Psoas muscle (tissue), 8 donors: Measurements from ENCODE around the gene ZNF573. TPM values are rescaled to one million over a fixed set of nuclear protein-coding genes. Genes with fewer than 3 reads are reported as not detected.
A peak's percentile ranks its signal among the peaks of the same experiment; 100 is the strongest.

Experiments
- ATAC-seq, 4 donors: fragments of 200-7000 bp; cut with Tn5 transposase; one replicate each; pipeline ENCODE4 v1.9.1; 2020; ENCODE audit warnings: moderate library complexity in 3 of 4, mild to moderate bottlenecking in 2 of 4
- DNase-seq, 2 donors: peaks; one replicate each; pipeline ENCODE4 v3.0.0-alpha.2; 2020
- H3K27ac ChIP-seq: fragments of 200-600 bp; one replicate; pipeline ENCODE4 v1.8.0; 2022
- H3K27me3 ChIP-seq, 3 donors: fragments of 200-600 bp in 1 of 3; one replicate each; pipeline versions ENCODE4 v1.6.1 to v1.8.0; 2013 to 2022; ENCODE audit warnings: low read length in 2 of 3, mild to moderate bottlenecking in 2 of 3, moderate library complexity in 1 of 3; ENCODE audit not compliant: insufficient read depth in 3 of 3
- H3K36me3 ChIP-seq, 2 donors: fragments of 200-600 bp in 1 of 2; one replicate each; pipeline versions ENCODE4 v1.6.1 to v1.8.0; 2013 to 2022; ENCODE audit warnings: low read depth in 1 of 2, mild to moderate bottlenecking in 1 of 2, moderate library complexity in 1 of 2; ENCODE audit not compliant: insufficient read depth in 1 of 2
- H3K4me1 ChIP-seq: fragments of 200-600 bp; one replicate; pipeline ENCODE4 v1.8.0; 2022
- H3K4me3 ChIP-seq: fragments of 200-600 bp; one replicate; pipeline ENCODE4 v1.8.0; 2022; ENCODE audit warnings: mild to moderate bottlenecking
- H3K9me3 ChIP-seq: fragments of 200-600 bp; one replicate; pipeline ENCODE4 v1.8.0; 2022
- CTCF ChIP-seq: fragments of 200-600 bp; IDR thresholded peaks from one replicate; pipeline ENCODE4 v1.8.0; 2022; ENCODE audit warnings: antibody characterized with exemption
- WGBS, 3 donors: extraction: QIAGEN DNeasy Blood & Tissue Kit; methylation state at CpG; one replicate each; pipeline versions ENCODE4 v1.1.6 to v1.1.7; 2013; 5-methylcytosine and 5-hydroxymethylcytosine counted together
- intact Hi-C, 2 donors: fragments of 100-400 bp; cut with DNase I; formaldehyde crosslinking; loops; one replicate each; pipeline versions ENCODE4 v1.11.0 to v1.14.2; 2022
- polyA plus RNA-seq, 3 donors: library from polyadenylated mRNA; stranded (reverse); fragments of 200-250 nt; gene quantifications; one replicate each; pipeline ENCODE4 v1.2.3, GENCODE V29; 2013
- total RNA-seq, 4 donors: library from RNA; stranded (reverse); fragmentation: NEBNext Ultra II Directional in 2 of 4; extraction: Animal tissue kit (Norgen Biotek cat#: 25700) in 2 of 4; gene quantifications; one replicate each; pipeline versions ENCODE4 v1.2.1 to v1.2.4, GENCODE V29; 2021 to 2023
- donor health status: healthy with polysubstance abuse.
- donor health status: DM: no; HTN: no; CAD: no; lungs with moderate emphysema.
- donor health status: Bipolar disorder and iron deficiency.
- donor health status: healthy.
- donor health status: DM: yes; HTN: yes; CAD: no.
- donor health status: DM: no; HTN: no; CAD: no.
- donor health status: DM: no; HTN: no; CAD: no.
- donor health status: DM: yes; HTN: yes; CAD: no.

Gene ZNF573
- total and polyA plus RNA-seq, 7 donors, result 0.81 to 9.7 (median 6.2) TPM

DNA sequence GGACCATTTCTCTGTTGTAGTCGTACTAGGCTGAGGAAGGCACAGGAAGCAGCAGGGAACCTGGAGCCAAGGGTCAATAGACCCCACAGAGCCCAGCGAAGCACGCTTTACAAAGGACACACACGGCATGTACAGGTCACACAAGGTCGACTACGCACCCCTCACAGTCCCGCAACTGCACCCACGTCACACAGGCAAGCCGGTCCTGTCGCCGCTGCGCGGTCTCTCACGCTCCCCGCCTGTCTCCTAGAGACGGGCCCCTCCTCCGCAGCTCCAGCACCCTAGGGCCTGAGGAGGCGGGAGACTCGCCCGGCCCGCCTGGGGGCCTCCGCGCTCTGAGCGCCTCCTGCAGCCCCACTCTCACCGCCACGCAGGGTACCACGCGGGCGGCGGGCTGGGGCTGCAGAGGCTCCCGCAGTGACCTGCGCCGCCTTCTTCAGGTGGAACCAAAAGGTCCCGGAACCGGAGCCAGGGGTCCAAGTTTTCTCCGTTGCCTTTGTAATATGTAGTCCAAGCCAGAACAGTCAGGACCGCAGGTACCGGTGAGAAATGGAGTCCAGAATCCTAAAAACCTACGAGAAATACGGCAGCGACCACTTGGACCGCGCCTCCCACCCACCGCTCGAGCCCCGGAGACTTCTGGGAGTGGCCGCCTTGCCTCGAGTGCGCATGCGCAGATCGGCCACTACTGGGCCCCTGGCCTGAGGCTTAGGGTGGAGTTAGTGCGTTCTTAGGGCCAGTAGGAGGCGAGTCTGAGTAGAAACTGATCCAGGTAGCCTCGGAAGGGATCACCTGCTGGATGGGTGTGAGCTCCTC, 60.1 kb downstream of the ZNF573 start, which contains the start of gene ZNF607:
TSS of gene ZNF607 (minus strand) at position 651 of the 816 bp plus-strand sequence. CDS start 8,143 bp downstream, outside the sequence.
- peaks cover 12% of the 10 kb centered on the region for H3K4me1 ChIP-seq

DNA sequence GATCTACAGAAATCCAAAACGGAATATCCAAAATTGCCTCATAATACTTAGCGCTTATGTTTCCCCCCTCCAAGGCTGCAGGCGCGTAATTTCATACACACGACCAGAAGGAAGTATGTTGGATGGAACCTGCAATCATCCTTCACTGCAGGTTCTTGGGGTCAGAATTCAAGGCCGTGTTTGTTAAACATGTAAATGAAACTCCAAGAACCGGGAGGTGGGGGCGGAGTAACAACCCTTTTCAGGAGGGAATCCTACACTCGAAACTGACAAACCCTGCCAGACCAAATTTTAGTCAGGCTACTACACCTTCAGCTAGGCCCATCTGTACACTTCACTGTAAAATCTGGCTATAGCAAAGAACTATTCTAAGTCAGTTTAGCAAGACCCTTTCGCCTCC, 61.1 kb downstream of the ZNF573 start:
- peaks cover 0 to 10% of the 10 kb centered on the region in 2 donors for H3K36me3 ChIP-seq
- no peak for TF ChIP-seq CTCF
- peaks cover 12% of the 10 kb centered on the region for H3K4me1 ChIP-seq
- intact Hi-C loops, result no loop called here
- no peak for DNase-seq
- no peak for ATAC-seq
- 51 to 56% (median 52%) methylated on average over 10 of the region's 10 CpGs for WGBS, 3 donors
- no peaks in the 10 kb centered on the region for H3K27me3 ChIP-seq
- peaks cover 2% of the 10 kb centered on the region for H3K9me3 ChIP-seq
- H3K27ac ChIP-seq, result no peak overlapping the region
- peak overlapping the region; percentile 96 for H3K4me3 ChIP-seq

More for the DNA sequence above, 60.1 kb downstream of the ZNF573 start, which contains the start of gene ZNF607:
- Histone ChIP-seq H3K9me3 (peaks cover 4% of the 10 kb centered on the region), H3K36me3 (peaks cover 0 to 10% of the 10 kb centered on the region in 2 donors), H3K4me3 (peak within 1 kb of the TSS; percentile 96), H3K27ac (peak within 1 kb of the TSS; percentile 57), H3K27me3 (no peaks in the 10 kb centered on the region)
- peak; percentile 98 to 100 (median 99) for ATAC-seq
- peak; percentile 56 for TF ChIP-seq CTCF
- intact Hi-C loops, result no loop called here
- DNase-seq, result peak; percentile 87 to 92
- WGBS, 3 donors, result 0 to 1% (median 0%) methylated on average over 53 to 54 of the region's 54 CpGs

- Histone ChIP-seq H3K27ac (no peak overlapping the region), H3K9me3 (no peaks in the 10 kb centered on the region), H3K27me3 (no peaks in the 10 kb centered on the region), H3K36me3 (peaks cover 2 to 15% of the 10 kb centered on the region in 2 donors), H3K4me1 (peaks cover 12% of the 10 kb centered on the region), H3K4me3 (no peak overlapping the region)
- ATAC-seq (no peak), DNase-seq (no peak)
- TF ChIP-seq CTCF, result no peak
- 96 to 97% (median 96%) methylated on average over 2 of the region's 2 CpGs for WGBS, 3 donors
- intact Hi-C loops, result no loop called here
Observed at GRCh38 chr19:37716140-37716539, 63.2 kb downstream of the ZNF573 start.

DNA sequence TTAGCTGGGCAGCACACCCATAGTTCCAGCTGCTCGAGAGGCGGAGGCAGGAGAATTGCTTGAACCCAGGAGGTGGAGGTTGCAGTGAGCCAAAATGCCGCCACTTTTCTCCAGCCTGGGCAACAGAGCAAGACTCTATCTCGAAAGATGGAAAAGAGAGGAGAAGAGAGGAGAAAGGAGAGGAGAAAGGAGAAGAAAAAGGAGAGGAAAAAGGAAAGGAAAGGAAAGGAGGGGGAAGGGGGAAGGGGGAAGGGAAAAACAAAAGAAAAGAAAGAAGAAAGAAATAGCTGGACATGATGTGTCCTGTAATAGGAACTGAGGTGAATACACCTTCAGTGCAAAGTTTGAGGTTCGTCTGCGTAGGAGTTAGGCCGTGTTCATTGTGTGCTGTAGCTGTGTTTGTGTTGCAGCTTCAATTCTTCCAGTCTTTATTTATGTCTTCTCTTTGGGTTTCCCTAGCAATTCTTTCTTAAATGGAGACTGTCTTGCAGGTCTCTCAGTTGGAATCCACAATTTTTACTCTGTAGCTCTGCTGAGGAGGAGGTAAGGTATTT, 73.3 kb downstream of the ZNF573 start:
- no peaks in the 10 kb centered on the region for H3K27me3 ChIP-seq
- no peak for TF ChIP-seq CTCF
- WGBS, 3 donors, result 89 to 95% (median 90%) methylated on average over 7 of the region's 7 CpGs
- no peak for DNase-seq
- no peak overlapping the region for H3K27ac ChIP-seq
- peaks cover 10% of the 10 kb centered on the region for H3K9me3 ChIP-seq
- no peaks in the 10 kb centered on the region for H3K4me1 ChIP-seq
- H3K4me3 ChIP-seq, result no peak overlapping the region
- H3K36me3 ChIP-seq, result peaks cover 0 to 68% of the 10 kb centered on the region in 2 donors
- intact Hi-C loops, result no loop called here
- no peak for ATAC-seq
